Measurements from ENCODE around the gene SNTA1.

DNA sequence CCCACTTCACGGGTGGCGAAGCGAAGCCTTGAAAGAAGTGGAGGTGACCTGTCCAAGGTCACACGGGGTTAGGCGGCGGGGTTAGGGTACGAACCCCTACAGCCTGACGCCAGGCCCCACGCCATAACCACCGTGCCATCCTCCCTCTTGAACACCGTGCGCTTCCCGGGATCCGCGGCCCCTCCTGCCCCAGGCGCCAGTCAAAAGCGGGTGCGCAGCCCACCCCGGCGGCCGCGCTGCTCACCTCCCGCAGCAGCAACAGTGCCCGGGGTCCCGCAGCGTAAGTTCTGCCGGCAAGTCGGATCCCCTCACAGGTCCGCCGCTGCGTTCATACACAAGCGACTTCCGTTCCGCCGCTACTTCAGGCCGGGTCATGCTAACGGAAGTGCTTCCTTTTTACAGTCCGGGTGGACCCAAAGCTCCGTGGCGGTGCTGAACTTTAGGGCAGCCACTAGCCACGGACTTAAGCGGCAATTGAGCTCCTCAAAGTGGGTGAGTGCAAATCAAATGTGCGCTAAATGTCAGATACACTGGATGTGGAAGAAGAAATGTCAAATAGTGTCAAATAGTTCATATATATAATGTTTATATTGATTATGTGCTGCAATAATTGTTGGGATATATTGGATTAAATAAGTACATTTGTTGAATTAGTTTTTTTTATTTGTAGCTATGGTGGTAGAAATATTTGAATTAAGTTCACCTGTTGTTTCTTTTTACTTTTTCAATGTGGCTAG lies 42.2 kb downstream of the SNTA1 start, which contains the start of gene CDK5RAP1:
- TF ChIP-seq POLR2AphosphoS5 (IDR thresholded peaks at IDR 0.05; ENCODE audit: low read depth) (peak; percentile 89), EZH2 (IDR thresholded peaks at IDR 0.05; ENCODE audit: low read depth, unreplicated experiment) (no peak), JUNB (IDR thresholded peaks at IDR 0.05; ENCODE audit: unreplicated experiment) (no peak), CREB1 (CRISPR knock-in tag; IDR thresholded peaks at IDR 0.05; ENCODE audit: low read depth) (peak; percentile 76), EZH2phosphoT487 (IDR thresholded peaks at IDR 0.05; ENCODE audit: unreplicated experiment) (no peak), ZNF331 (CRISPR knock-in tag; IDR thresholded peaks at IDR 0.05; ENCODE audit: low read depth) (no peak), ZNF114 (CRISPR knock-in tag; IDR thresholded peaks at IDR 0.05) (no peak), NANOG (IDR thresholded peaks at IDR 0.05; ENCODE audit: borderline replicate concordance) (no peak), STAT1 (IDR thresholded peaks at IDR 0.05; ENCODE audit: unreplicated experiment) (no peak)
- TF ChIP-seq, protein P1, sequence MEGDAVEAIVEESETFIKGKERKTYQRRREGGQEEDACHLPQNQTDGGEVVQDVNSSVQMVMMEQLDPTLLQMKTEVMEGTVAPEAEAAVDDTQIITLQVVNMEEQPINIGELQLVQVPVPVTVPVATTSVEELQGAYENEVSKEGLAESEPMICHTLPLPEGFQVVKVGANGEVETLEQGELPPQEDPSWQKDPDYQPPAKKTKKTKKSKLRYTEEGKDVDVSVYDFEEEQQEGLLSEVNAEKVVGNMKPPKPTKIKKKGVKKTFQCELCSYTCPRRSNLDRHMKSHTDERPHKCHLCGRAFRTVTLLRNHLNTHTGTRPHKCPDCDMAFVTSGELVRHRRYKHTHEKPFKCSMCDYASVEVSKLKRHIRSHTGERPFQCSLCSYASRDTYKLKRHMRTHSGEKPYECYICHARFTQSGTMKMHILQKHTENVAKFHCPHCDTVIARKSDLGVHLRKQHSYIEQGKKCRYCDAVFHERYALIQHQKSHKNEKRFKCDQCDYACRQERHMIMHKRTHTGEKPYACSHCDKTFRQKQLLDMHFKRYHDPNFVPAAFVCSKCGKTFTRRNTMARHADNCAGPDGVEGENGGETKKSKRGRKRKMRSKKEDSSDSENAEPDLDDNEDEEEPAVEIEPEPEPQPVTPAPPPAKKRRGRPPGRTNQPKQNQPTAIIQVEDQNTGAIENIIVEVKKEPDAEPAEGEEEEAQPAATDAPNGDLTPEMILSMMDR (conservative IDR thresholded peaks at IDR 0.05; ENCODE audit: low read depth in 2 of 2), result no peak
- TF ChIP-seq, protein P2, sequence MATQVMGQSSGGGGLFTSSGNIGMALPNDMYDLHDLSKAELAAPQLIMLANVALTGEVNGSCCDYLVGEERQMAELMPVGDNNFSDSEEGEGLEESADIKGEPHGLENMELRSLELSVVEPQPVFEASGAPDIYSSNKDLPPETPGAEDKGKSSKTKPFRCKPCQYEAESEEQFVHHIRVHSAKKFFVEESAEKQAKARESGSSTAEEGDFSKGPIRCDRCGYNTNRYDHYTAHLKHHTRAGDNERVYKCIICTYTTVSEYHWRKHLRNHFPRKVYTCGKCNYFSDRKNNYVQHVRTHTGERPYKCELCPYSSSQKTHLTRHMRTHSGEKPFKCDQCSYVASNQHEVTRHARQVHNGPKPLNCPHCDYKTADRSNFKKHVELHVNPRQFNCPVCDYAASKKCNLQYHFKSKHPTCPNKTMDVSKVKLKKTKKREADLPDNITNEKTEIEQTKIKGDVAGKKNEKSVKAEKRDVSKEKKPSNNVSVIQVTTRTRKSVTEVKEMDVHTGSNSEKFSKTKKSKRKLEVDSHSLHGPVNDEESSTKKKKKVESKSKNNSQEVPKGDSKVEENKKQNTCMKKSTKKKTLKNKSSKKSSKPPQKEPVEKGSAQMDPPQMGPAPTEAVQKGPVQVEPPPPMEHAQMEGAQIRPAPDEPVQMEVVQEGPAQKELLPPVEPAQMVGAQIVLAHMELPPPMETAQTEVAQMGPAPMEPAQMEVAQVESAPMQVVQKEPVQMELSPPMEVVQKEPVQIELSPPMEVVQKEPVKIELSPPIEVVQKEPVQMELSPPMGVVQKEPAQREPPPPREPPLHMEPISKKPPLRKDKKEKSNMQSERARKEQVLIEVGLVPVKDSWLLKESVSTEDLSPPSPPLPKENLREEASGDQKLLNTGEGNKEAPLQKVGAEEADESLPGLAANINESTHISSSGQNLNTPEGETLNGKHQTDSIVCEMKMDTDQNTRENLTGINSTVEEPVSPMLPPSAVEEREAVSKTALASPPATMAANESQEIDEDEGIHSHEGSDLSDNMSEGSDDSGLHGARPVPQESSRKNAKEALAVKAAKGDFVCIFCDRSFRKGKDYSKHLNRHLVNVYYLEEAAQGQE (IDR thresholded peaks at IDR 0.05; ENCODE audit: unreplicated experiment), result peak; percentile 44
- TF ChIP-seq, protein P3, sequence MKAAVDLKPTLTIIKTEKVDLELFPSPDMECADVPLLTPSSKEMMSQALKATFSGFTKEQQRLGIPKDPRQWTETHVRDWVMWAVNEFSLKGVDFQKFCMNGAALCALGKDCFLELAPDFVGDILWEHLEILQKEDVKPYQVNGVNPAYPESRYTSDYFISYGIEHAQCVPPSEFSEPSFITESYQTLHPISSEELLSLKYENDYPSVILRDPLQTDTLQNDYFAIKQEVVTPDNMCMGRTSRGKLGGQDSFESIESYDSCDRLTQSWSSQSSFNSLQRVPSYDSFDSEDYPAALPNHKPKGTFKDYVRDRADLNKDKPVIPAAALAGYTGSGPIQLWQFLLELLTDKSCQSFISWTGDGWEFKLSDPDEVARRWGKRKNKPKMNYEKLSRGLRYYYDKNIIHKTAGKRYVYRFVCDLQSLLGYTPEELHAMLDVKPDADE (IDR thresholded peaks at IDR 0.05), result peak; percentile 69
- TF ChIP-seq, protein P4, sequence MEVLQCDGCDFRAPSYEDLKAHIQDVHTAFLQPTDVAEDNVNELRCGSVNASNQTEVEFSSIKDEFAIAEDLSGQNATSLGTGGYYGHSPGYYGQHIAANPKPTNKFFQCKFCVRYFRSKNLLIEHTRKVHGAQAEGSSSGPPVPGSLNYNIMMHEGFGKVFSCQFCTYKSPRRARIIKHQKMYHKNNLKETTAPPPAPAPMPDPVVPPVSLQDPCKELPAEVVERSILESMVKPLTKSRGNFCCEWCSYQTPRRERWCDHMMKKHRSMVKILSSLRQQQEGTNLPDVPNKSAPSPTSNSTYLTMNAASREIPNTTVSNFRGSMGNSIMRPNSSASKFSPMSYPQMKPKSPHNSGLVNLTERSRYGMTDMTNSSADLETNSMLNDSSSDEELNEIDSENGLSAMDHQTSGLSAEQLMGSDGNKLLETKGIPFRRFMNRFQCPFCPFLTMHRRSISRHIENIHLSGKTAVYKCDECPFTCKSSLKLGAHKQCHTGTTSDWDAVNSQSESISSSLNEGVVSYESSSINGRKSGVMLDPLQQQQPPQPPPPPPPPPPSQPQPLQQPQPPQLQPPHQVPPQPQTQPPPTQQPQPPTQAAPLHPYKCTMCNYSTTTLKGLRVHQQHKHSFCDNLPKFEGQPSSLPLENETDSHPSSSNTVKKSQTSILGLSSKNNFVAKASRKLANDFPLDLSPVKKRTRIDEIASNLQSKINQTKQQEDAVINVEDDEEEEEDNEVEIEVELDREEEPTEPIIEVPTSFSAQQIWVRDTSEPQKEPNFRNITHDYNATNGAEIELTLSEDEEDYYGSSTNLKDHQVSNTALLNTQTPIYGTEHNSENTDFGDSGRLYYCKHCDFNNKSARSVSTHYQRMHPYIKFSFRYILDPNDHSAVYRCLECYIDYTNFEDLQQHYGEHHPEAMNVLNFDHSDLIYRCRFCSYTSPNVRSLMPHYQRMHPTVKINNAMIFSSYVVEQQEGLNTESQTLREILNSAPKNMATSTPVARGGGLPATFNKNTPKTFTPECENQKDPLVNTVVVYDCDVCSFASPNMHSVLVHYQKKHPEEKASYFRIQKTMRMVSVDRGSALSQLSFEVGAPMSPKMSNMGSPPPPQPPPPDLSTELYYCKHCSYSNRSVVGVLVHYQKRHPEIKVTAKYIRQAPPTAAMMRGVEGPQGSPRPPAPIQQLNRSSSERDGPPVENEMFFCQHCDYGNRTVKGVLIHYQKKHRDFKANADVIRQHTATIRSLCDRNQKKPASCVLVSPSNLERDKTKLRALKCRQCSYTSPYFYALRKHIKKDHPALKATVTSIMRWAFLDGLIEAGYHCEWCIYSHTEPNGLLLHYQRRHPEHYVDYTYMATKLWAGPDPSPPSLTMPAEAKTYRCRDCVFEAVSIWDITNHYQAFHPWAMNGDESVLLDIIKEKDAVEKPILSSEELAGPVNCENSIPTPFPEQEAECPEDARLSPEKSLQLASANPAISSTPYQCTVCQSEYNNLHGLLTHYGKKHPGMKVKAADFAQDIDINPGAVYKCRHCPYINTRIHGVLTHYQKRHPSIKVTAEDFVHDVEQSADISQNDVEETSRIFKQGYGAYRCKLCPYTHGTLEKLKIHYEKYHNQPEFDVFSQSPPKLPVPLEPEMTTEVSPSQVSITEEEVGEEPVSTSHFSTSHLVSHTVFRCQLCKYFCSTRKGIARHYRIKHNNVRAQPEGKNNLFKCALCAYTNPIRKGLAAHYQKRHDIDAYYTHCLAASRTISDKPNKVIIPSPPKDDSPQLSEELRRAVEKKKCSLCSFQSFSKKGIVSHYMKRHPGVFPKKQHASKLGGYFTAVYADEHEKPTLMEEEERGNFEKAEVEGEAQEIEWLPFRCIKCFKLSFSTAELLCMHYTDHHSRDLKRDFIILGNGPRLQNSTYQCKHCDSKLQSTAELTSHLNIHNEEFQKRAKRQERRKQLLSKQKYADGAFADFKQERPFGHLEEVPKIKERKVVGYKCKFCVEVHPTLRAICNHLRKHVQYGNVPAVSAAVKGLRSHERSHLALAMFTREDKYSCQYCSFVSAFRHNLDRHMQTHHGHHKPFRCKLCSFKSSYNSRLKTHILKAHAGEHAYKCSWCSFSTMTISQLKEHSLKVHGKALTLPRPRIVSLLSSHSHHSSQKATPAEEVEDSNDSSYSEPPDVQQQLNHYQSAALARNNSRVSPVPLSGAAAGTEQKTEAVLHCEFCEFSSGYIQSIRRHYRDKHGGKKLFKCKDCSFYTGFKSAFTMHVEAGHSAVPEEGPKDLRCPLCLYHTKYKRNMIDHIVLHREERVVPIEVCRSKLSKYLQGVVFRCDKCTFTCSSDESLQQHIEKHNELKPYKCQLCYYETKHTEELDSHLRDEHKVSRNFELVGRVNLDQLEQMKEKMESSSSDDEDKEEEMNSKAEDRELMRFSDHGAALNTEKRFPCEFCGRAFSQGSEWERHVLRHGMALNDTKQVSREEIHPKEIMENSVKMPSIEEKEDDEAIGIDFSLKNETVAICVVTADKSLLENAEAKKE (CRISPR knock-in tag; IDR thresholded peaks at IDR 0.05), result no peak

All from GM23338 (cell line).